Measurements from ENCODE around the gene CCDC80. TPM values are rescaled to one million over a fixed set of nuclear protein-coding genes. Genes with fewer than 3 reads are reported as not detected.
"Not testable (repeated sequence)": the region's sequence is repeated elsewhere in the genome, so short reads cannot be mapped to it uniquely, and the experiment has no call there.

CCDC80 gene
- total RNA-seq, 1 donor from 2014 or later, result 11.6 TPM

DNA sequence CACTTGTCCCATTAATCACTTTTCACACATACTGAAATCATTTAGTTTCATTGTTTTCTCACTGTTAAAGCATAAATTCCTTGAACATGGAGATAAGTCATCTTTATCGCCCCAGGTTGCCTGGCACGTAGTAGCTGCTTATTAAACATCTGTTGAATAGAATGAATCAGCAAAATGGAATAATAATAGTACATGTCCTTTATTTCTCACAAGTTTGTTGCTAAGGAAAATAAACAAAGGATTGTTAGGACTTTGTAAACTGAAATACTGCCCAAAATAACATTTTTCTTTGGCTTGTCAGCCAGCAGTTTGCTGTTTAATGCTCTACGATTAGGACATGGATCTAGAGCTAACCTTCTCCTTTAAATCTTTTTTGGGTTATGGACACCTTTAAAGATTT, 61.2 kb downstream of the CCDC80 start:
- no peak overlapping the region for H3K4me3 ChIP-seq (ENCODE audit: low read depth, low read length)
- TF ChIP-seq, protein P1, sequence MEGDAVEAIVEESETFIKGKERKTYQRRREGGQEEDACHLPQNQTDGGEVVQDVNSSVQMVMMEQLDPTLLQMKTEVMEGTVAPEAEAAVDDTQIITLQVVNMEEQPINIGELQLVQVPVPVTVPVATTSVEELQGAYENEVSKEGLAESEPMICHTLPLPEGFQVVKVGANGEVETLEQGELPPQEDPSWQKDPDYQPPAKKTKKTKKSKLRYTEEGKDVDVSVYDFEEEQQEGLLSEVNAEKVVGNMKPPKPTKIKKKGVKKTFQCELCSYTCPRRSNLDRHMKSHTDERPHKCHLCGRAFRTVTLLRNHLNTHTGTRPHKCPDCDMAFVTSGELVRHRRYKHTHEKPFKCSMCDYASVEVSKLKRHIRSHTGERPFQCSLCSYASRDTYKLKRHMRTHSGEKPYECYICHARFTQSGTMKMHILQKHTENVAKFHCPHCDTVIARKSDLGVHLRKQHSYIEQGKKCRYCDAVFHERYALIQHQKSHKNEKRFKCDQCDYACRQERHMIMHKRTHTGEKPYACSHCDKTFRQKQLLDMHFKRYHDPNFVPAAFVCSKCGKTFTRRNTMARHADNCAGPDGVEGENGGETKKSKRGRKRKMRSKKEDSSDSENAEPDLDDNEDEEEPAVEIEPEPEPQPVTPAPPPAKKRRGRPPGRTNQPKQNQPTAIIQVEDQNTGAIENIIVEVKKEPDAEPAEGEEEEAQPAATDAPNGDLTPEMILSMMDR (conservative IDR thresholded peaks at IDR 0.05; ENCODE audit: low read depth, low read length), result no peak
- no peak for DNase-seq (ENCODE audit: low read depth)

DNA sequence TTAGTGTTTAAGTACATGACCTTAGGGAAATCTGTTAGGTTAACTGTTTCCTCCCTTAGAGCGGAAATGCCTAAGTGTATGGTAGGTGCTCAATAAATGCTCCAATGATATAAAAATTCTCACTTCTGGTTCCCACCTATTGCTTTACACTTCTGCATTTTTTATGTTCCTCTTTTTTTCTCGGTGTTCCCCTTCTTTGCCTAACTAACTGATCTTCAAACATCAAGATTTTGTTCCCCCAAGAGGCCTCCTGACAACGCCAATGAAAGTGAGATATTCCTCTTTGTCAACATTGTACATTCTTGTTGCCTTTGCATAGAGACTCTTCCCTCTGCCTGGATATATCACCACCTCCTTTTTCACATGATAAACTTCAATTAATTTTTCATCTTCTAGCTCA, 61.7 kb downstream of the CCDC80 start:
- TF ChIP-seq, protein P1 (conservative IDR thresholded peaks at IDR 0.05; ENCODE audit: low read depth, low read length), result no peak
- H3K4me3 ChIP-seq (ENCODE audit: low read depth, low read length), result no peak overlapping the region
- DNase-seq (ENCODE audit: low read depth), result no peak

DNA sequence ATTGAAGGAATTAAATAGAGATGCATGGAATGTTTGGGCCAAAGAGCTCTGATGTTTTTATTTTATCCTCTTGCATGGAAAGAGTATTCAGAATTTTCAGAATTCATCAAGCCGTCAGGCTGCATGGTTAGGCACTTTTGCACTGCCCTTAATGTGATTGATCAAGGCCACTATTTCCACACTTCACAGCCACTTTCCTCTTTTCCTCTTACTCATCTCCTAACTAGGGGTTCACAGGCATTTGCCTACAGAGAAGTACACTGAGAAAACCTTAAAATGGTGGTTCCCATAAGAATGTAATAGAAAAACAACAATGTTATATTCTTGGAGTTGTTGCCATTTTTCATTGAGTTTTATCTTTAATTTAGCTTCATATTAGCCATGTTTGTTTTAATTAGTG, 68.2 kb downstream of the CCDC80 start:
- no peak for DNase-seq (ENCODE audit: low read depth)
- no peak overlapping the region for H3K4me3 ChIP-seq (ENCODE audit: low read depth, low read length)
- TF ChIP-seq, protein P1 (conservative IDR thresholded peaks at IDR 0.05; ENCODE audit: low read depth, low read length), result no peak

DNA sequence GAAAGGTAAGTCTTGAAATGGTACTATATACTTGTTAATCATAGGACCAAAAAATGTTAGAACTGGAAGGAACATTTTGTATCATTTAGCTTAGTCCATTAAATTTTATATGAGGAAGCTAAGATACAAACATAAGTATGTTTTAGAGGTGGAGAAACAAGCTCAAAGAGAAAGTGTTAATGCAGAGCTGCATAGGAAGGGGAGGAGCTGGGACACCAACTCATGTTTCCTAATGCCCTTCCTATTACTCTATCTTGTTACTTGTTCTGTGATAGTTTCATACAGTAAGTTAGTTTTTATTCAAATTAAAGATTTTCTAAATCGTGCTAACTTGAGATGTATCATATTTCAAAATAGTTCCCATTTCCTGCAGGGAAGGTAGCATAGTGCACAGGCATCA, 71.7 kb downstream of the CCDC80 start:
- TF ChIP-seq, protein P1 (conservative IDR thresholded peaks at IDR 0.05; ENCODE audit: low read depth, low read length), result no peak
- no peak for DNase-seq (ENCODE audit: low read depth)

DNA sequence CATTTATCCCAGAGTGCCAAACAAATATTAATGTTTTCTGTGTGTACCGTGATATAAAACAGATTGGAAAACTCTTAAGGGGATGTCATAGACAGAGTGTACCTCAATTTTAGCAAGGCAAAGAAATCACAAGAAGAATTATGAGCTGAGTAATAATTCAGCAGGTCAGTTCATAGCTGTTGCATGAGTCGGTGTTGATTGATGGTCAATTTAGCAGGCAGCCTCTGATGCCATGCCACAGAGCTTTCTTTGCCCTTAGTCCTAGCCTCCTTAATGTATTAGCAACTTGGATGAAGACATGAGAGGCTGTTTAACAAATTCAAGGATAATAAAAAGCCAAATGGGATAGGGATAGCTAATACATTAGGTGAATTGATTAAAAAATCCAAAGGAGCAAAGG, 72.3 kb downstream of the CCDC80 start:
- DNase-seq (ENCODE audit: low read depth), result no peak
- TF ChIP-seq, protein P1 (conservative IDR thresholded peaks at IDR 0.05; ENCODE audit: low read depth, low read length), result no peak

More for the DNA sequence above, 71.7 kb downstream of the CCDC80 start:
- no peak overlapping the region for H3K4me3 ChIP-seq (ENCODE audit: low read depth, low read length)

DNA sequence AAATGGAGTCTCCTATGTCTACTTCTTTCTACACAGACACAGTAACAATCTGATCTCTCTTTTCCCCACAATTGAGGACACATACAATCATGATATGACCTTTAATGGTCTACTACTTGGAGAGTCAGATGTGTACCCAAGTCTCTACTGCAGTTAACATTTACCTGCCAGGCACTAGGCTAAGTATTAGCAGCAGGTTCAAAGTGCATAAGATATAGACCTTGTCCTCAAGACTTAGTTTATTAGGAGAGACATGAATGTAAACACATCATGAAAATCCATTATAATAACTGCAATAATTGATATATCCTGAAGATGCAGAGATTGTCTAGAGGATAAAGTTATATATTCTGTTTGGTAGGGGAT, 76.0 kb downstream of the CCDC80 start:
- TF ChIP-seq, protein P1 (conservative IDR thresholded peaks at IDR 0.05; ENCODE audit: low read depth, low read length), result no peak
- H3K4me3 ChIP-seq (ENCODE audit: low read depth, low read length), result no peak overlapping the region

More for the DNA sequence above, 72.3 kb downstream of the CCDC80 start:
- no peak overlapping the region for H3K4me3 ChIP-seq (ENCODE audit: low read depth, low read length)

DNA sequence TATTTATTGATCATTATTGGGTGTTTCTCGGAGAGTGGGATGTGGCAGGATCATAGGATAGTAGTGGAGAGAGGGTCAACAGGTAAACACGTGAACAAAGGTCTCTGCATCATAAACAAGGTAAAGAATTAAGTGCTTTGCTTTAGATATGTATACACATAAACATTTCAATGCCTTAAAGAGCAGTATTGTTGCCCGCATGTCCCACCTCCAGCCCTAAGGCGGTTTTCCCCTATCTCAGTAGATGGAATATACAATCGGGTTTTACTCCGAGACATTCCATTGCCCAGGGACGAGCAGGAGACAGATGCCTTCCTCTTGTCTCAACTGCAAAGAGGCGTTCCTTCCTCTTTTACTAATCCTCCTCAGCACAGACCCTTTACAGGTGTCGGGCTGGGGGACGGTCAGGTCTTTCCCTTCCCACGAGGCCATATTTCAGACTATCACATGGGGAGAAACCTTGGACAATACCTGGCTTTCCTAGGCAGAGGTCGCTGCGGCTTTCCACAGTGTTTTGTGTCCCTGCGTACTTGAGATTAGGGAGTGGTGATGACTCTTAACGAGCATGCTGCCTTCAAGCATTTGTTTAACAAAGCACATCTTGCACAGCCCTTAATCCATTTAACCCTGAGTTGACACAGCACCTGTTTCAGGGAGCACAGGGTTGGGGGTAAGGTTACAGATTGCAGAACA, 76.5 kb downstream of the CCDC80 start:
- H3K4me3 ChIP-seq (ENCODE audit: low read depth, low read length); DNase-seq (ENCODE audit: low read depth): not testable (repeated sequence)

More for the DNA sequence above, 76.0 kb downstream of the CCDC80 start:
- DNase-seq (ENCODE audit: low read depth), result no peak
